PC-9 (cell line): ENCODE data around the gene PGGHG. TPM values are rescaled to one million over a fixed set of nuclear protein-coding genes. Genes with fewer than 3 reads are reported as not detected.
A peak's percentile ranks its signal among the peaks of the same experiment; 100 is the strongest.

Source experiments
- BruUV-seq: library from RNA; stranded (reverse); fragments of 400-500 nt; replicated peaks from 2 replicates; lab custom pipeline; 2021; lab: Mats Ljungman, UMichigan
- CTCF ChIA-PET: fragments of 300-600 bp; sonication (Branson Sonifier 250); formaldehyde crosslinking; loops from one replicate; lab custom pipeline; 2022; ENCODE audit warnings: antibody characterized with exemption; lab: Charles Lee
- POLR2A ChIA-PET: fragments of 300-600 bp; sonication (Branson Sonifier 250); formaldehyde crosslinking; loops from one replicate; lab custom pipeline; 2022; ENCODE audit warnings: antibody characterized with exemption; ENCODE audit not compliant: unreplicated experiment; lab: Charles Lee
- DNase-seq, 2 experiments: peaks; one replicate each; pipeline versions ENCODE4 v3.0.0 to v3.0.0-alpha.2; 2015 to 2022; ENCODE audit warnings: mixed read lengths in 1 of 2
- H2AFZ ChIP-seq: fragments of 200-600 bp; sonication (generic); 2 replicates; pipeline ENCODE4 v1.8.1; 2017; ENCODE audit warnings: antibody characterized with exemption
- H3F3A ChIP-seq: fragments of 200-600 bp; sonication (generic); 2 replicates; pipeline ENCODE4 v1.8.1; 2017; ENCODE audit warnings: antibody characterized with exemption, mild to moderate bottlenecking, low read depth; ENCODE audit not compliant: insufficient read depth
- H3K27ac ChIP-seq: fragments of 200-600 bp; sonication (generic); 2 replicates; pipeline ENCODE4 v1.6.1; 2016; ENCODE audit warnings: mixed run types
- H3K27me3 ChIP-seq: fragments of 200-600 bp; sonication (generic); 2 replicates; pipeline ENCODE4 v1.6.1; 2016; ENCODE audit warnings: low read depth, mixed run types; ENCODE audit not compliant: insufficient read depth
- H3K36me3 ChIP-seq: fragments of 200-600 bp; sonication (generic); 2 replicates; pipeline ENCODE4 v1.6.1; 2016; ENCODE audit warnings: low read depth, mixed run types
- H3K4me1 ChIP-seq: fragments of 200-600 bp; sonication (generic); replicated peaks from 2 replicates; pipeline ENCODE4 v1.6.1; 2016; ENCODE audit warnings: mixed run types; ENCODE audit not compliant: insufficient read depth
- H3K4me2 ChIP-seq: fragments of 200-600 bp; sonication (generic); 2 replicates; pipeline ENCODE4 v1.6.1; 2017; ENCODE audit warnings: mixed run types
- H3K4me3 ChIP-seq: fragments of 200-600 bp; sonication (generic); 2 replicates; pipeline ENCODE4 v1.6.1; 2016; ENCODE audit warnings: mixed run types
- H3K79me2 ChIP-seq: fragments of 200-600 bp; sonication (generic); 2 replicates; pipeline ENCODE4 v1.6.1; 2017; ENCODE audit warnings: low read depth, mixed run types
- H3K9me2 ChIP-seq: fragments of 200-600 bp; sonication (generic); 2 replicates; pipeline ENCODE4 v1.8.1; 2017; ENCODE audit warnings: mild to moderate bottlenecking; ENCODE audit not compliant: insufficient read depth
- H3K9me3 ChIP-seq: fragments of 200-600 bp; sonication (generic); 2 replicates; pipeline ENCODE4 v1.8.1; 2016; ENCODE audit warnings: low read depth; ENCODE audit not compliant: insufficient read depth
- H4K20me1 ChIP-seq: fragments of 200-600 bp; sonication (generic); 2 replicates; pipeline ENCODE4 v1.8.1; 2017; ENCODE audit not compliant: insufficient read depth
- EZH2 ChIP-seq: fragments of 200-600 bp; sonication (generic); IDR thresholded peaks from 2 replicates; pipeline ENCODE4 v1.8.0; 2017; ENCODE audit warnings: antibody characterized with exemption, low read depth
- intact Hi-C: fragments of 100-400 bp; cut with micrococcal nuclease; formaldehyde crosslinking; loops from one replicate; pipeline ENCODE4 v1.10.0; 2022; ENCODE audit not compliant: unreplicated experiment
- total RNA-seq: library from RNA; stranded (reverse); gene quantifications from 2 replicates; pipeline ENCODE4 v1.2.3, GENCODE V29; 2021
- TF ChIP-seq, protein P1 (sequence below): fragments of 200-600 bp; sonication (generic); conservative IDR thresholded peaks from 2 replicates; pipeline ENCODE4 v1.6.1; 2017; ENCODE audit warnings: mixed run types, antibody characterized with exemption, mild to moderate bottlenecking, moderate library complexity

Gene PGGHG
- total RNA-seq, 1 experiment from 2014 or later = 68.6 TPM

DNA sequence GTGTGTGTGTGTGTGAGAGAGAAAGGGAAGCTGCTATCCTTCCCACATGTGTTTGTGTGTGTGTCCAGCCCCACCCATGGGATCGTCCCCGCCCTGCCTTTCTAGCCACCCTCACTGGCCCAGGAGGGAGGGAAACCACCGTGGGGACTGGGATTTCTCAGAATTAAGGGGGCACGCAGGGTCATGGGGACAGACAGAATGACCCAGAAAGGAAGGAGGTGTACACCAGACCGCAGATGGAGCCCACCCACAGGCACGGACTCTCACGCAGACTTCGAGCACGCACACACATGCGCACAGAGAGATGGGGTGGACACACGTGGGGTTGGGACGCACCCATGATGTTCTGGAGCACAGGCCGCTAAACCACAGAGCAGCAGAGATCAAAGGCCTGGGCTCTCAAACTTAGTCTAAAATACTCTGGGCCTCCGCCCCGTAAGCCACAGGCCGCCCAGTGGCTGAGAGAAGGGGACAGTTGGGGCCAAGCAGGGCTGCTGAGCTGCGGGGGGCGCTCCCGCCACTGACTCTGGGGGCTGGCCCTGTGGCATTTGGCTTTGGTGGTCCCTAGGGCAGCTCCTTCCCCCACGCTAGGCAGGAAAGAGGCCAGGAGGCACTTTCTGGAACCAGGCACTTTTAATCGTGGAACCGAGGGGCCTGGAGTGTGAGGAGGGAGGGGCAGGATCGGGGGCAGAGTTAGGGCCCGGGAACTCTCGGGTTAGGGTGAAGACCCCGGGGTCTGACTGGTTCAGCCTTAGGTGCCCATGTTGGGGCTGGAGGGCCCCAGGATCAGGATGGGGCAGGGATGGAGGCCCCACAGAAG, 8.9 kb downstream of the PGGHG start:
- CTCF ChIA-PET = no interaction called here
- BruUV-seq = TSS peak; percentile 5
- H3K4me2 ChIP-seq = no peak overlapping the region
- TF ChIP-seq EZH2 = no peak
- TF ChIP-seq, protein P1, sequence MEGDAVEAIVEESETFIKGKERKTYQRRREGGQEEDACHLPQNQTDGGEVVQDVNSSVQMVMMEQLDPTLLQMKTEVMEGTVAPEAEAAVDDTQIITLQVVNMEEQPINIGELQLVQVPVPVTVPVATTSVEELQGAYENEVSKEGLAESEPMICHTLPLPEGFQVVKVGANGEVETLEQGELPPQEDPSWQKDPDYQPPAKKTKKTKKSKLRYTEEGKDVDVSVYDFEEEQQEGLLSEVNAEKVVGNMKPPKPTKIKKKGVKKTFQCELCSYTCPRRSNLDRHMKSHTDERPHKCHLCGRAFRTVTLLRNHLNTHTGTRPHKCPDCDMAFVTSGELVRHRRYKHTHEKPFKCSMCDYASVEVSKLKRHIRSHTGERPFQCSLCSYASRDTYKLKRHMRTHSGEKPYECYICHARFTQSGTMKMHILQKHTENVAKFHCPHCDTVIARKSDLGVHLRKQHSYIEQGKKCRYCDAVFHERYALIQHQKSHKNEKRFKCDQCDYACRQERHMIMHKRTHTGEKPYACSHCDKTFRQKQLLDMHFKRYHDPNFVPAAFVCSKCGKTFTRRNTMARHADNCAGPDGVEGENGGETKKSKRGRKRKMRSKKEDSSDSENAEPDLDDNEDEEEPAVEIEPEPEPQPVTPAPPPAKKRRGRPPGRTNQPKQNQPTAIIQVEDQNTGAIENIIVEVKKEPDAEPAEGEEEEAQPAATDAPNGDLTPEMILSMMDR = no peak
- intact Hi-C loops = no loop called here
- H3K79me2 ChIP-seq = no peaks in the 10 kb centered on the region
- H3K27ac ChIP-seq = no peak overlapping the region
- H3K4me3 ChIP-seq = no peak overlapping the region
- H3K36me3 ChIP-seq = no peaks in the 10 kb centered on the region
- no peaks in the 10 kb centered on the region for H4K20me1 ChIP-seq
- no peak overlapping the region for H2AFZ ChIP-seq
- no peak for DNase-seq
- H3K9me3 ChIP-seq = no peaks in the 10 kb centered on the region
- no peaks in the 10 kb centered on the region for H3K9me2 ChIP-seq
- no peaks in the 10 kb centered on the region for H3F3A ChIP-seq
- POLR2A ChIA-PET = interaction anchor here (0.6 kb wide), 1 partner anchor 315 kb away, joined by 3 read pairs; no protein-coding TSS in a partner anchor
- H3K4me1 ChIP-seq = no peaks in the 10 kb centered on the region
- no peaks in the 10 kb centered on the region for H3K27me3 ChIP-seq

DNA sequence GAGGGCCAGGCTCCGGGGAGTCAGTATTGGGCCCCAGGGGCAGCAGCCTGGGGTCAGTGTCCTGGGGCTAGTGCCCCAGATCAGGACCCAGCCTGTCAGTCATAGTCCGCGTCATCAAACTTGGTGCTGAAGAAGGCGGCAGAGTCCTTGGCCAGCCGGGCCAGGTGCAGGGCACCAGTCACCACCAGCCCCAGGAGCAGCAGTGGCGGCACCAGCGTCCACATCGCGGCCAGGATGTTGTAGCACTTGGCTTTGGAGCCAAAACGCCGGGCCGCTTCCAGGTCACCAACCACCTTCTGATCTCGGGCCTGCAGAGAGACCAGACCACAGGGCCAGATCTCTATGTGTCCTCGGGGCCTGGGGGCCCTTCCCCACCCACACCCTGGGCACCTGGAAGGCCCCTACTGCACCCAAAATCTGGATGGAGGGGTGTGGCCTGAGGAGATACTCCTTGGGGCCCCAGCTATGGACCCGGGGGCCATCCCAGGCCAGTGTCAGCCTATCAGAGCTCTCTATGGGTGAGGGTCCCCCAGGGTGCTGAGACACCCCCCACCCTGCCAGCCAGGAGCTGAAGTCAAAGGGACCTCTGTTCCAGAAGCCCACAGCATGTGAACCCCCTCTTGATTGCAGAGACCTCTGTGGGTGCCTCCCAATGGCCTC, 9.6 kb downstream of the PGGHG start:
- H3K4me1 ChIP-seq = no peaks in the 10 kb centered on the region
- no peaks in the 10 kb centered on the region for H3K36me3 ChIP-seq
- no TSS peak for BruUV-seq
- no peak overlapping the region for H3K4me3 ChIP-seq
- no peak for TF ChIP-seq EZH2
- TF ChIP-seq, protein P1 = no peak
- H3K27me3 ChIP-seq = no peaks in the 10 kb centered on the region
- no peaks in the 10 kb centered on the region for H3K9me3 ChIP-seq
- DNase-seq = no peak
- H4K20me1 ChIP-seq = no peaks in the 10 kb centered on the region
- no peaks in the 10 kb centered on the region for H3K79me2 ChIP-seq
- H3K9me2 ChIP-seq = no peaks in the 10 kb centered on the region
- CTCF ChIA-PET = no interaction called here
- H2AFZ ChIP-seq = no peak overlapping the region
- POLR2A ChIA-PET = no interaction called here
- intact Hi-C loops = no loop called here
- H3F3A ChIP-seq = no peaks in the 10 kb centered on the region
- no peak overlapping the region for H3K27ac ChIP-seq
- no peak overlapping the region for H3K4me2 ChIP-seq

DNA sequence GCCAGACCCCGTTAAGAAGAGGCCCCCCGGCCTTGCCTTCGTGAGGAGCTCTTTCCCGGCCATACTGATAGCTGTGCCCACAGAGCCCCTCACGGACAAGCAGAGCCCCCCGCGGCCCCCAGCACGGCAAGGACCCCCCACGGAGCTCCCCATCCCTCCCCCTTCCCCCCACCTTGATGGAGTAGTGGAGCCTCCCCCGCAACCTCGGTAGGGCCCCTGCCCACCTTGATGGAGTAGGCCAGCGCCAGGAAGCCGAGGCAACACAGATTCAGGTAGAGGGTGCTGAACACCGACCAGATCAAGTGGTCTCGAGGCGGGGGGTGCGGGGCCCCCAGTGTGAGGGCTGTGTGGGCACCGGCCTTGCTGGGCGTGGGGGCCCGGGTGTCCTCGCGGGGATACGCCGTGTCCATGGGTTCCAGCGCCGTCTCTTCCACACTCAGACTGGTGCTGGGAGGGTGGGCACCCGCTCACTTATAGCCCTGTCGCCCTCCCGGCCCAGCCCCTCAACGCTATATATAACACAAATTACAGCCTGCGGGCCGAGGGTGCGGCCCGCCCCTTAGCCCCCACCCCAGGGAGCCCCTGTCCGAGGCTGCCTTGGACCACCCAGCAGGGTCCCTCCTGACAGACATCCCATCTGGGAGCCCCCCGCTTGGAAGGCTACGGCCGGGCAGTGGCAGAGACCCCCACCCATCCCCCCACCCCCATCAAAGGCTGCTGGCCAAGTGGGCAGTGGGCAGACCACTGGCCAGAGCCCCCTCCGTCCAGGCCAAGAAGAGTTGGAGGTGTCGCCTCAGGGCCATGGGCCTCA, 10.4 kb downstream of the PGGHG start, which contains the start of gene IFITM5:
Gene IFITM5, minus strand, starts transcription at position 446 of the 811 bp plus-strand sequence. Its CDS starts 36 bp downstream, at position 410.
- Histone ChIP-seq H3K9me3 (no peaks in the 10 kb centered on the region), H4K20me1 (no peaks in the 10 kb centered on the region), H3K79me2 (no peaks in the 10 kb centered on the region), H3K4me3 (no peak within 1 kb of the TSS), H3K4me1 (no peaks in the 10 kb centered on the region), H3K9me2 (no peaks in the 10 kb centered on the region), H3K27ac (no peak within 1 kb of the TSS), H3F3A (no peaks in the 10 kb centered on the region), H3K36me3 (no peaks in the 10 kb centered on the region), H3K27me3 (no peaks in the 10 kb centered on the region), H3K4me2 (no peak within 1 kb of the TSS), H2AFZ (no peak within 1 kb of the TSS)
- no TSS peak for BruUV-seq
- ChIA-PET POLR2A (no interaction called here), CTCF (no interaction called here)
- DNase-seq = no peak
- TF ChIP-seq, protein P1 = no peak
- TF ChIP-seq EZH2 = no peak
- intact Hi-C loops = no loop called here
